NCI-H748 (cell line): Measurements from ENCODE around the gene ZSWIM3.

Experiments used
- DNase-seq: peaks from one replicate; lab custom pipeline; 2025; ENCODE audit not compliant: unreplicated experiment; lab: John Stamatoyannopoulos, UW

ZSWIM3 gene

DNA sequence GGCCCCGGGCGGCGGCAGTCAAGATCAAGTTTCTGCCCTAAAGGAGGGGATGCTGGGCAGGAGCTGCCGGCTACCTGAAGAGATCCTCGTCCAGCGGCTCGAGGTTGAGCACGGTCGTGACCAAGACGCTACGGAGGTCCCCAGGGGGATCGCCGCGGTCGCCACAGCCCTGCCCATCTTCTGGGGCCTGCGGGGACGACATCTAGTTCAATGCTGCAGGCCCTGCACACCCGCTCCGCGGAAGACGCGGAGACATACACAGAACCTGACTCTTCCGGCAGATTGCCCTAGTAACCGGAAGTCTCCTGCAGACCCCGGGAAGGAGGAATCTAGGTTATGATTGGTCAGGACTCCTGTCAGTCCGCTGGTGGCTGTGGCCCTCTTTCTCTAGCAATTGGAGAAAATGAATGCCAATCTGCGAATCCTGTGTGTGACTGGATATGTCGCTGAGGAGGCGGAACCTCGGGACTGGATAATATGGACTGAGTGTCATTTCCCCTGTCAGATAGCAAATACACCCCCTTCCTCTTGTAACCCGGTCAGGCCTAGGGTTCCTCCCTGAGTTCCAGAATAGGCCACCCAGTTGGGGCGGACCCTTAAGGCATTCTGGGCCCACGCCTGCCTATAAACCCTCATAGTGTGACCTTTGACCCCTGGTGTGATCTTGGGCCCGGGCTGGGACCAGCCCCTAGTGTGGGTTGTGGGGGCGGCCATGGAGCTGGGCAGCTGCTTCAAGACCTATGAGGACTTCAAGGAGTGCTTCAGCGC lies at the start of gene ZSWIM3, which contains the start of gene ACOT8:
Gene ZSWIM3 (plus strand): TSS at position 501 of the 768 bp plus-strand sequence. CDS start 212 bp downstream, at position 713.
Gene ACOT8 (minus strand): TSS at position 279 of the 768 bp plus-strand sequence. CDS start 77 bp downstream, at position 202.
- peak; percentile 99 for DNase-seq

DNA sequence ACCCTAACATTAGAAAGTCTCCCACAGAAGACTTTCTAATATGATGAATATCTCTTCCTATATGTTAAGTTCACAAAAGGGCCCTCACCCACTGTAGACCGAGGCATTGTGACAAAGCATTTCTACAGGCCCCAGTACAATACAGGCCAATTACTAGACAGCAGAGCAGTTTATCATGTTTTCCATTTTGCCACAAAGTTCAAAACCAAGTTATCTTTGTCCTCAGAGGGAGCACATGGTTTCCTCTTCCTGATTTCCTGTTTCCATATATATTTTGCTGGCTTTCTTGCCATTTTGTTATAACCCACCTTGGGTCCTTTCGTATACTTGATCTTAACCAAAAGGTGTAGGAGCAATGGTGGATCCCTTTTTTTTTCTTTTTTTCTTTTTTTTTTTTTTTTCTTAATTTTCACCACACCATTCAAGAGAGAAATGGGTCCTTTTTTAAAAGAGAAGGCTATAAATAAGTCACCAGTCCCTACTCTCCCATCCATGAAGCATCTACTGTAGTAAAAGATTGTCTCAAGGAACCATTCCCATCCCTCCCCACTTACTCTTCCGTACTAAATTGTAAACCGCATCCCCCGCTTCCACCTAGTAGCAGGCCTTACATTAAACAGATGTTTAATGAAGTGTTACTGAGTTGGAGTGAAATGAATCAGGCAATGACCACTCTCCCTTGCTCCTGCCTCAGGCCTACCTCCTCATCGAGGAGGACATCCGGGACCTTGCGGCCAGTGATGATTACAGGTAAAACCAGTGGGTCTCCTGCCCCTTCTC lies 47.0 kb upstream of the ZSWIM3 start:
- DNase-seq: no peak

DNA sequence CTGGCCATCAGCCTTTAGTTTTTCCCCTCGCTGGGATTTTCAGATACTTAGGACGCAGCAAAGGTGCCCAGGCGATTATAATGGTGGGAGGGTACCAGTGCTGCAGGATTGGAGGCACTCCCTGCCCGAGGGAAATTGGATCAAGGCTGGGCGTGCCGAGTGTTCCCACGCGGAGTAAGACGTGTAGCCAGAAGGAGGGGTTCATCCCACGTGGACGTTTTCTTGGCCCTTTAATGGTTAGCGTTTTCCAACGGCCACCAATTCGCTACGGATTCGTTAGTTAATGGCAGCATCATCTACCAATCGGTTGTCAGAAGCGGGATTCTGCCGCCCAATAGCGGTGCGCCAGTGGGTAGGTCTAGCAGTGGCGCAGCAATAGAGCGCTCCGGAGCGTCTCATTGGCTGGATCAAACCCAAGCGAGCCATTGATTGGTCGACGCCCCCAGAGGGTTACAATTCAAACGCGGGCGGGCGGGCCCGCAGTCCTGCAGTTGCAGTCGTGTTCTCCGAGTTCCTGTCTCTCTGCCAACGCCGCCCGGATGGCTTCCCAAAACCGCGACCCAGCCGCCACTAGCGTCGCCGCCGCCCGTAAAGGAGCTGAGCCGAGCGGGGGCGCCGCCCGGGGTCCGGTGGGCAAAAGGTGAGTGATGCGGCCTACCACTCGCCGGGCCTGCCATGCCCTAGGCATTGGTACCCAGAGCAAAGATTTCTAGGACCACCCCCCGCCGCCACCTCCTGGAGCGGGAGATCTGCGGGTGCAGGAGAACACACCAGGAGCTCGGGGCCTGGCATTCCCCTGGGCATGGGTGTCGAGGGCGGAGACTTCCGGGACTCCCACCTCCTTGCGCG lies 45.0 kb upstream of the ZSWIM3 start, which contains the start of gene UBE2C:
Gene UBE2C (plus strand): TSS at position 488 of the 849 bp plus-strand sequence. CDS start 52 bp downstream, at position 540.
- DNase-seq: peak; percentile 99

DNA sequence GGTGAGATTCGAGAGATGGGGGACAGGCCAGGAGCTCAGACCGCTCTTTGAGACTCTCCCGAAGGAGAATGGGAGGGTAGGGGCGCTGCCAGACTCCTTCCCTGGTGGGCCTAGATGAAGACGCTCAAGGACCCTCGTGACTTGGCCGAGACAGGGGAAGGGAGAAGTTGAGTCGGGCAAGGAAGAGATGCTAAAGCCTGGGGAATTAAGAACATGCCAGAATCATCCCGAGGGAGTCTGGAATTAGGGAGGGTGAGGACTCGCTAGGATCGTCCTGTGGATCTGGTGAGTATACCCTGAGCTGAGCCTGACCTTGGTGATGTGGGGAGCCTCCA lies 44.4 kb upstream of the ZSWIM3 start:
- DNase-seq: no peak

DNA sequence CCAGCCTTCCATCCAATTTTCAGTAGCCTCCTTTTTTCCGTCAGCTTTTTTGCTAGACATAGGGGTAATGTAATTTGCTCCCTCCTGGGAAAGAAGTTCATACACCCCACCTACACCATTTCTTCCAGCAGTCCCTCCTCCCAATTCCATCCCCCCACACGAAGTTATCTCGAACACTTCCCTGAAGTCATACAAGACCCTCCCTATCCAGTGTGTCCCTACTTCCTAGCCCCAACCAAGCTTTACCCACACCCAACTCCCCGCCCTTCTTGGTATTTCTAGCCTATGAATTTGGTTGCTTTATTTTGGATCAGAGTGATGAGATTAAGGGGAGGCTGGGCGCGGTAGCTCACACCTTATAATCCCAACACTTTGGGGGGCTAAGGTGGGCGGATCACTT lies 43.9 kb upstream of the ZSWIM3 start:
- no peak for DNase-seq

DNA sequence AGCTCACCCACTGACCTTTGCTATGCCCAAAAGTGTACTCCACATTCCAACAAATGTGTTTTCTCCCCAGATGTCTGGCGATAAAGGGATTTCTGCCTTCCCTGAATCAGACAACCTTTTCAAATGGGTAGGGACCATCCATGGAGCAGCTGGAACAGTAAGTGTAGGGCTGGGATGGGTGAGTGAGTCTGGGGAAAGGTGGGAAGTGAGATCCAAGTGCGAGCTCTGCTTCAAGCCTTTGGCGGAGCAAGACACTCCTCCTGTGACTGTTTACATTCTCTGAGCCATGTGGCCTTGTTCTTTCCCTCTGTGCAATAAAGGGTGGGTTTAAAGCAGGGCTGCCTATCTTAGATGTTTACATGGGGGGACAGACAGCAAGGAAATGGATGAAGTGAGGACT lies 43.1 kb upstream of the ZSWIM3 start:
- DNase-seq: no peak

DNA sequence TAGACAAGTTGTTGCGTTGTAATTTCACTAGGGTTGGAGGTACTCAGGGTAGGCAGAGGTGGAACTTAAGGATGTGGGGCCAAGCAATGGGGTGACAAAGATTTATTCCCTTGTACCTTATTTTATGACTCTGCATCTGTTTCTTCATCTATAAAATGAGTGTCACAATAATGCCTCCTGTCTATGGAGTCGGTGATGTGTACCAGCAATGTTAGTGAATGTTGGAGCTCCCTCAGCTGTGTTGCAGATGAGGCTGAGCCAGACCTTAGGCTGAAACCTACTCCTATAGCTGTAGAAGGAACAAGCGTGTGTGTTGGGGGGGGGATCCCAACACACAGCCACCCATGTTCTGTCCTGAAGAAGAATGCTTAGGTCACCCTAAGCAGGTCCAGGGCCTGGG lies 40.5 kb upstream of the ZSWIM3 start:
- no peak for DNase-seq

DNA sequence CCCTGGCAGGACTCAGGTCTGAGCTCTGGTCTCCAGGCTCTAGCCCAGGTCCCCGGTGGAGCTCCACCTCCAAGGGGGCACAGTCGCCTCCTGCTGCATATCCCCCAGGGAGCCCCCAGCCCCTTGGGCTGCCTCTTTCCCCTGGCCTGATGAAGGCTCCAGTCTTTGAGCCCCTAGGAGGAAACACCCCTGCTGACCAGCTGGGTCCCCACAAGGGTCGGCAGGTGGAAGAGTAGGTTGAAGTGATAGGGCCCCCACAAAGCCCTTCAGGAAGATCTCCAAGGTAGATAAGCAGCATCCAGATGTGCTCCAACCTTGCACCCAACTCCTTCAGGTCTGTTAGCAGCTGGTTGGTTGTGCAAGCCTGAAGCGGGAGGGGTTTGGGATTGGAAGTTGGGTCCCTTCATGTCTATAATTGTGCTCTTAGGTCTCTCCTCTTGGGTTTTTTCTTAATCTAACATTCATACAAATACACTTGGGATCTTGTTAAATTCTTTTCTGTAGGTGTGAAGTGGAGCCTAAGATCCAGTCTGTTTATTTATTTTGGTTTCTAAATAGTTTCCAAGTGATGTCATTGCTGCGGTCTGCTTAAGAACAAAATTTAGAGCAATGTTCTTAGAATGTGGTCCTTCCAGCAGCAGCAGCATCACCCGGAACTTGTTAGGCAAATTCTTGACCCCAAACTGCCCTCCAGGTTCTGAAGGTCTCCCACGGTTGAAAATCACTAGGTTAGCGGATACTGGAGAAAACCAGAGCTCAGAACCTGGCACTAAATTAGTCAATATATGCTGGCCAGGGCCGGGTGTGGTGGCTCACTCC lies 39.8 kb upstream of the ZSWIM3 start:
- DNase-seq: no peak

DNA sequence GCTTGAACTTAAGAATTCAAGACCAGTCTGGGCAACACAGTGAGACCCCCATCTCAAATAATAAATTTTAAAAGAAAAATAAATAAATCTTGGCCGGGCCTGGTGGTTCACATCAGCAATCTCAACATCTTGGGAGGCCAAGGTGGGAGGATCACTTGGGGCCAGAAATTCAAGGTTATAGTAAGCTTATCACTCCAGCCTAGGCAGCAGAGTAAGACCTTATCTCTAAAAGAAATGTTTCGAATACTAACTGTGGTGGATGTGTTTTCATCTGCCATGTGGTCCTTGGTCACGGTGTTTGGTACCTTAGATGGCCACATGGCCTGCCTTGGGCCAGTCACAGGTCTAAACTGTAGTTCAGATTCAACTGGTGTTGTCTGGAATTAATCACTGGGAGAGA lies 39.2 kb upstream of the ZSWIM3 start:
- no peak for DNase-seq

DNA sequence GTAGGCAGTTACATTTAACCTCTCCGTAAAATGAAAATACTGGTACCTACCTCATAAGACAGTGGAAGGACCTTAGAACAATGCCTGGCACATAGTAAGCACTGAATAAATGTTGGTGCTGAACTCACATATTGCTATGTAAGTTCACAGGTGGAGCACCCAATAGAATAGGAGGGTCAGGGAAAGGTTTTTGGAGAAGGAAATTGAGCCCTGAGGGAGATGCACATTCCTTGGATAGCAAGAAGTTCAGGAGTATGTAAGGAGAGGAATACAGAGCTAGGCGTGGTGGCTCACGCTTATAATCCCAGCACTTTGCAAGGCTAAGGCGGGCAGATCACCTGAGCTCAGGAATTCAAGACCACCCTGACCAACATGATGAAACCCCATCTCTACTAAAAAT lies 37.9 kb upstream of the ZSWIM3 start:
- DNase-seq: no peak

DNA sequence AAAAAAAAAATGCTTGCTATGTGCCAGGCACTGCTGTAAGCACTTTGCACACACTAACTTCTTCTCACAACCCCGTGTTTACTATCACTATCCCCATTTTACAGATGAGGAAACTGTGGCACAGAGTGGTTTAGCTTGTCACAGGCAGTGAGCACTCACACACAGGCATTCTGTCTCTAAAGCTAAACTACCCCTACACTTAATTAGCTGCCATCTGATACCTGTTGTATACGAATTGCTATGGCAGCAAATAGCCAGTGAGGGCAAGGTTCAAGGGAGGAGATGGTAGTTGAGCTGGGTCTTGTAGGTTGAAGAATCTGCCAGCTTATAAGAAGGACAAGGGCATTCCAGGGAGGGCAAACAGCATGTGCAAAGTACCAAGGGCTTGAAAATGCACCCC lies 35.5 kb upstream of the ZSWIM3 start:
- DNase-seq: peak; percentile 40

DNA sequence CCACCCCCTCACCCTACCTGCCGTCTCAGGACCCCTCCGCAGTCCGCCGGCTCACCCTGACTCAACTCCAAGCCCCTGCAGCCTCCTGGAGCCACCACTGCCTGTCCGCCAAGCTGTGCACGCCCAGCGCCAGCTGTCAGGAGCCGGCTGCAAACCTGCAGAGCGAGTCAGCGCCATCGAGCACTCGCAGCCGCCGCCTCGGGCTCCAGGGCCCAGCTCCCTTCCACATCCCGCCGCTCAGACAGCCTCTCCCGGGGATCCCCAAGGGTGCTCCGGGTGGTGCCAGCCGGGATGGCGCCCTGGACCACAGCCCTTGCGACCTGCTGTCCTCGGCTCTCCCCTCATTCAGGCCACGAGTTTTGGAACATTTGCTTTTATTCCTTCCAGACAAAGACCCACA lies 34.6 kb upstream of the ZSWIM3 start:
- peak; percentile 20 for DNase-seq

DNA sequence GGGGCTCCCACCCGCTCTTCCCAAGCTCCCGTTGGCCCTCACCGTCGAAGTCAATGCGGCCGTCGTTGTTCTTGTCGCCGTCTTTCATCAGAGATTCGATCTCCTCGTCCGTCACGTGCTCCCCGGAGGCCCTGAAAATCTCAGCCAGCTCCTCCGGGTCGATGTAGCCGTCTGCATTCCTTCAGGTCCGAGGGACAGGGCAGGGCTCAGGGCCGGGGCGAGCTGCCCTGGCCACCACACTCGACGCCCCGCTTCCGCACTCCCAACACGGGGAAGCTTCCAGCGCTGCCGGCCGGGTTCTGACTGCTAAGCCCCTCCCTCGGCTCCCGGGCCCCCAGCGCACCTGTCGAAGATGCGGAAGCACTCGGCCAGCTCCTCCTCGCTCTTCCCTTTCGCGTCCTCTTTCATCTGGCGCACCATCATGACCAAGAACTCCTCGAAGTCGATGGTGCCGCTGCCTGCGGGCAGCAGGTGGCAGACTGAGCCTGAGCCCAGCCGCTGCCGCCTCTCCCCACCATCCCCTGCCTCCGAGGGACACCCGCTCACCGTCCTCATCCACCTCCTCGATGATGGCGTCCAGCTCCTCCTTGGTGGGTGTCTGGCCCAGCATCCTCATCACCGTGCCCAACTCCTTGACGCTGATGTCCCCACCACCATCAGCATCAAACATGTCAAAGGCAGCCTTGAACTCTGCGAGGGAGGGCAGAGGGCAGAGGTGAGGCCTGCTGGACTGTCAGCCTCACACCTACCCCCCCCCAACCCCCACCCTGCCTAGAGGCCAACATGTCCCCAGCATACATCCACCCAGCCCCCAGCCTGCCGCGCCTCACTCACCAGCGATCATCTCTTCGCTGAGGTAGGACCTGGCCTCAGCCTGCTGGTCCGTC lies 33.2 kb upstream of the ZSWIM3 start:
- DNase-seq: peak; percentile 29

DNA sequence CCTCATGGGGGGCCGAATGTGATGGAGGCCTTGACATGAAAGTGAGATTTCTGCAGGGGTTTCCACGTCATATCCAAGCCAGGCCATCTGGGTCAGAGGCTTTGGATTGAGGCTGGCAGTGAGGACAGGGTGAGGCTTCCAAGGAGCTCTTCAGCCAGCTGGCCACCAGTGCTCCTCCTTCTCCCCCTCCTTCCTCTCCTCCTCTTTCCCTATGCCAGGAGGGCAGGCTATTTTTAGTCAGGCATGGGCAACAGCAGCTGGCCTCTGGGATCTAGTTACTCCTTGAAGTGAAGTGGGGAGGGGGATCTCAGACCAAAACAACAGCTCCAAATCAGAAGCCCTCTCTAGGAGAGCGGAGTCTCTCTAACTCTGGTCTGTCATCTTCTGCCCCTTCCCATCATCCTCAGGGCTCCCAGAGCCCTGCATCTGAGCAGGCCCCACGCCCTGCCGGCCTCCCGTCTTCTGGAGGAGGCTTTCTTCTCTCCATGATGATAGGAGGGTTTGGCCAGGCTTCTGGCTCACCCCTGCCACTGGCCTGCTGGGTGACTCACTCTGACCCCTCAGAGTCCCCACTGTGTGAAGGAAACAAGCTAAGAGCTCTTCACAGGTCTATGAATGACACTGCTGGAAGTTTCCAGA lies 30.9 kb upstream of the ZSWIM3 start:
- no peak for DNase-seq

DNA sequence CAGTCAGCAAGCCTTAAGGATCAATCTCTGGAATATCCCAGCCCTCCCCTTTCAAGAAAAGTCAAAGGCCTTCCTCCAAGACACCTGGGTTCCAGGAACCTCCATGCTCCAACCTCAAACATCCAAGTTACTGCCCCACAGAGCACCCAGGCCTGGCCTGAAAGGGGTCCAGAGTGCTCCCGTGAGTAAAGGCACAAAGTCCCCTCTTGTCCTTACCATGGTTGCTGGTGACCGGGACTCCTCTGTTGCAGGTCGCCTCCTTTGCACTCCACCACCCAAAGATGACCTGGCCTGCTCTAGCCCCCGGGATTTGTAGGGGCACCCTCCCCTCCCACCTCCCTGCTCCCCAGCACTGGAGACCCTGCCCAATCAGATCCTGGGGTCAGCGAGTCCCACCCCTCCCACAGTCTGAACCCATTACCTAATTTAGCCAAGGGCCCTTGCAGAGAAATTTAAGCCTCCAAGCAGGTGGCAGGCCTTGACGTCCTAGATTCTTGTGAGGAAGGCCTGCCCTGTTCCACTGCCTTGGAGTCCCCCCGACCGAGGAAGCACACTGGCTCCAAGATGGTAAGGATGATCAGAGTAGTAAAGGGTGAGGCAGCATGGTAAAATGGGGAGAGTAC lies 30.3 kb upstream of the ZSWIM3 start, which contains the start of gene TNNC2:
Gene TNNC2 (minus strand): TSS at position 283 of the 623 bp plus-strand sequence. CDS start 64 bp downstream, at position 219.
- DNase-seq: no peak

DNA sequence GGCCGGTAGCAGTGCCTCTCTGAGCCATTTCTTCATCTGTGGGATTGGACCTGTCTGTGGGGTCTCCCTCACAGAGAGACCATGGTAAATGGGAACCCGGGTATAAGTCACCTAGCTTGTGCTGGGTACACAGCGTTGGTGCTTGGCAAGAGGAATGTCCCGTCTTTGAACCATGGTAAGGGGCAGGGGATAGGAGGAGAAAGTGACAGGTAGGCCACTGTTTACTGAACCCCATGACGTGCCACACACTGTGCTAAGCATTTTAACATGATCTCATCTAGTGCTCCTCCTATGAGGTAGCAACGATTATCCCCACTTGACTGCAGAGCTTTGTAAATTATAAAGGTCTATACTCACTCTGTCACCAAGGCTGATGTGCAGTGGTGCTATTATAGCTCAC lies 29.7 kb upstream of the ZSWIM3 start:
- DNase-seq: no peak

DNA sequence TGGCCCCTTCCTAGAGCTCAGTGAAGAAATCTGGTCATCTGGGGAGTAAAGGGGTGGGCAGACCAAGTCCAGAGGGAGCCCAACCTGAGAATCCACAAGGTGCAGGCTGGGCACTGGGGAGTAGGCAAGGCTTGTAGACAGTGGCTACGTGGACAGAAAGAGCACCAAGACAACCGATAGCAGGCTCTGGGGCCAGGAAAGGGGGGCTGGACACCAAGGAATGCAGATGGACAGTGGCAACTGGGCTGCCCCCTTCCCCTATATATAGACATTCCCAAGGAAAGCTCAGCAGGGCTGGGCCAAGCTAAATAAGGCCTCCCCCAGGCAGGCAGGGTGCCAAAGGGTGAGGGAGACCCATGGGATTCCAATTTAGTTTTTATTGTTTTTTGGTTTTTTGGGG lies 28.8 kb upstream of the ZSWIM3 start:
- no peak for DNase-seq

DNA sequence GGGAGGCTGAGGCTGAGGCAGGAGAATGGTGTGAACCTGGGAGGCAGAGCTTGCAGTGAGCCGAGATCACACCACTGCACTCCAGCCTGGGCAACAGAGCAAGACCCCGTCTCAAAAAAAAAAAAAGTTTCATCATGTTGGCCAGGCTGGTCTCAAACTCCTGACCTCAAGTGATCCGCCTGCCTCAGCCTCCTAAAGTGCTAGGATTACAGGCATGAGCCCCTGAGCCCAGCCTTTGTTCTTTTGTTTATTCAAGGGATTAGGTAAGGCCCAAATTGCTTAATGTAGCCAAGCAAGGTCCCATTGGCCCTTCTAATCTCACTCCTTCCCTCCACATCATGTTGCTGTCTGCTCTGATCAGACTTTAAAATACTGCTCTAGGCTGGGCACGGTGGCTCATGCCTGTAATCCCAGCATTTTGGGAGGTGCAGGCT lies 27.7 kb upstream of the ZSWIM3 start:
- DNase-seq: peak; percentile 12
